ENCODE measurements around the gene FBF1.

DNA sequence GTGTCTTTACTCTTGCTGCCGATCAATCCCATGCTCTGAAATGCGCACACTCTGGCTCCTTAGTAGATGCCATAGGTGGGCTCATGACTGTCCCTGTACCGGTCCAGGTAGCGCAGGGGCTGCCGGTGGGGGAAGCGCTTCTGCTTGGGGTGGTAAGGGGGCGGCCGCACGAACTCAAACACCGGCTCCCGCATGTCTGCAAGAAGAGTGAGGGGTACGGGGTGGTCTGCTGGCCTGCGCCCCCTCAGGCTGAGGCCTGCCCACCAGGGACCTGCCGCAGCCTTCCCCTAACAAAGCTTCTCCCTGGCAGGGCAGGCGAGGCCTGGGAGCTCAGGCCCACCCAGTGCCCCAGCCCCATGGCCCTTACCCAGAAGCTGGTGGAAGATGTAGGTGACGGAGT is 42.1 kb downstream of the FBF1 start:
- TF ChIP-seq CTCF (IDR thresholded peaks at IDR 0.05) = no peak
- TF ChIP-seq POLR2A (IDR thresholded peaks at IDR 0.05) = no peak

Data from right lobe of liver (tissue), 4 donors.